Measurements from ENCODE around the gene TMEM238.

TMEM238 gene

DNA sequence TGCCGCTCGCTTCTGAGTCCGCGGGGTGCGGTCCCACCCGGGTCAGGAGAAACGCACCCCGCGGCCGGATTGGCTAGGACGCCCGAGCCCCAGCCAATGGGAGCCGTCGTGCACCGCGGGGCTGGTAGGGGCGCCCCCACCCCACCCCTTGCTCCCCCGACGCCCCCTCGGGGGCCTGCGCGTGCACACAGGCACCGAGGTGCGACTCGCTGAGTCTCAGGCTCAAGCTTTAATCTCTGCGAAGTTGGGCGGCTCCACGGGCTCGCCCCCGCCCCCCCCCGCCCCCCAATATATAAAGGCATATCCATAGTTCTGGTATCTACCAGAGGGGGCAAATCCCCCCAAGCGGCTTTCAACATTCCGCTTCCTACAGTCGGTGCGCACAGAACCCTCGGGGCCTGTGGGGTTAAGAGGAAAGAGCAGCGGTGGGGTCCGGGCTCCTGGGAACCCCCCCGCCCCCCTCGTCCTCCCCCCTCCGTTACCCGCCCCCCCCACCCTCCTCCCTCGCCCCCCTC lies 29.3 kb downstream of the TMEM238 start, which contains the start of gene COX6B2:
Gene COX6B2, minus strand, starts transcription at position 22 of the 515 bp plus-strand sequence. CDS start 198 bp downstream, outside the sequence.
- DNase-seq: no peak

DNA sequence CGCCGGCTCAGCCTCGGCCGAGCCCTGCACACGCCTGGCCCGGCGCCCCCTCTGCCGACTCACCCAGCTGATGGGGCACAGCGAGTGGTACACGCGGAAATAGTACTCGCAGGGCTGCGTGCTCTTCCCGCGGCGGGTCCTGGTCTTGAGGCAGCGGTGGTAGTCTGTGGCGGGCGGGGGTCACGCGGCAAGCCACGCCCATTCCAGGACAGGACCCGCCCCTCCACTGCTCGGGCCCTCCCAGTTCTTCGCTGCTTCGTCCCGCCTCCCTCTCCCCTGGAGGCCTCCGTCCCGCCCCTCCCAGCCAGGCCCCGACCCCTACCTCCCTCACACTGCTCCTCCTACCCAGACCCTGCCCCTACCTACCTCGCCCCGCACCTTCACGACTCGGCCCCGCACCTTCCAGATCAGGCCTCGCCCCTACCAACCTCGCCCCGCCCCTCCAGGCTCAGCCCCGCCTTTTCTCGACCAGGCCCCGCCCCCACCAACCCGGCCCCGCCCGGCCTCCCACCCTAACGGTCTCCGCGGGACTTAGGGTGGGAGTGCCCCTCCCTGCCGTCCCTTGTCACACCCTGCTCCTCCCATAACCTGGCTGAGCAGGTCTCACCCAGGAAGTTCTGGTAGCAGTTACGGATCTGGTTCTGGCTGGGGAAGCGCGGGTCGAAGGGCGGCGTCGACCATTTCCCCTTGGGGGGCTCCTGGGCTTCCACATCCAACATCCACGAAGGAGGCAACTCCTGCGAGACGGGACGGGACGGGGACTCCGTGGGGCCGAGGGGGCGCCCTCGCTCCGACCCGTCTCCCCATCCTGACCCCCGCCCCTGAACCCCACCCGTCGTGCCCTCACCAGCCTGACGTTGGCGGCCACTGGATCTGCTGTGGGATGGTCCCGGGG lies 30.0 kb downstream of the TMEM238 start:
- no peak for DNase-seq

DNA sequence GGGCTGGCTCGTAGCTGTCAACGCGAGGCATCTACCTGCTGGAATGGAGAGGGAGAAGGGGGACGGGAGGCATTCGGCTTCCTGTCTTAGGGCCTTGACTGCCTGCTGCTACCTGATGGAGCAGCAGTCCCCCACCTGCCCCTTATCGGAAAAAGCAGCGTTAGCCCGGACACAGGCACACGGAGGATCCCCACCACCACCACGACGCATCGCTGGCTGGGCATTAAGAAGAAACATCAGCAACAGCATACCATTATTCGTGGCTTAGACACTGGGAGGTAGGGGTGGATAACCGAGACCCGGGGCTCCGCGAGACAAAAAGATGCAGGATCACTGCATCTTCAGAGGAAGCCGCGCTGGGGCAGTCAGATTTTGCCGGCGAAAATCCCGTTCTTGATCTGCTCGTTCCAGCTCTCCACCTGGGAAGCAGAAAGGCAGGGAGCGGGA lies 30.7 kb downstream of the TMEM238 start:
- DNase-seq: no peak

DNA sequence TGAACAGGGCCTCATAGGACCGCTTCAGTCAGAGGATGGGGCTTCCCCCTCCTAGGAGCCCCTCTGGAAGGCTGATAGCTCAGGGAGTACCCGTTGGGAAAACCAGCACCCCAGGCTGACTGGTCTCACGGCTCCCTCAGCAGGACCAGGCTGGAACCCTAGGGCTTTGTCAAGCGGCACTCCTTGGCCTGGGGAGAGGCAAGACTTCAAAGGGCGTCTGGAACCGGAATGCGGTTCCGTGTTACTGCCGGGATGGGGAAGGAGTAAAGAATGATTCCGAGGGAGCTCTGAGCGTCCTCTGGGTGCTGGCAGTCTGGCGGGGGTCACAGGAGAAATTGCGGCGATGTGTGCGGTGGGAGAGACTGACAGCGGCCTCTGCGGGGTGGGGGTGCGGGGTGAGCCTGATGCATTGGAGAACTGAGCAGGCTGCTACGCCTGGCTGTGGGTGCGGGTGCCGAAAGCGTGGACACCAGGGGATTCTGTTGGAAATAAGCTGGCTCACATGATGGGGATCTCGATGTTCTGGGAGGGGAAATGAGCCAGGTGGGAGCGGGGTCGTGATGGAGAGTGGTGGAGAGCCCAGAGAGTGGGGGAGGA lies 31.4 kb downstream of the TMEM238 start:
- no peak for DNase-seq

DNA sequence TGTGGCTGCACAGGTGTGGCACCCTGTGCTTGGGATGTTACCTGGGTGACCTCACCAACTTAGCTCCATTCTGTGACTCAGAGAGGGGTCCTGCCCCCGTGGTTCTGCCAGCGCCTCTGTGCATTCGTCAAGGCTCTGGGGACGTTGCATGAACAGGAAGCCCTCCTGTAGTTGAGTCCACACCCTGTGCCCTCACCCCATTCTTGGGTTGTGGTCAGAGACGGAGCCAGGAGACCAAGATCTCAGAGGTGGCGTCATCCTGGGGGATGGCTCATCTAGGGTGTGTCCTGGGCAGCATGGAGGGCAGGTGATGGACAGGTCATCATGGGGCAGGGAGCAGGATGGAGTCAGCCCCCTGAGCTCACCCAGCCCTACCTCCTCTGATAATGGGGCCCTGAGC lies 32.1 kb downstream of the TMEM238 start:
- DNase-seq: no peak

DNA sequence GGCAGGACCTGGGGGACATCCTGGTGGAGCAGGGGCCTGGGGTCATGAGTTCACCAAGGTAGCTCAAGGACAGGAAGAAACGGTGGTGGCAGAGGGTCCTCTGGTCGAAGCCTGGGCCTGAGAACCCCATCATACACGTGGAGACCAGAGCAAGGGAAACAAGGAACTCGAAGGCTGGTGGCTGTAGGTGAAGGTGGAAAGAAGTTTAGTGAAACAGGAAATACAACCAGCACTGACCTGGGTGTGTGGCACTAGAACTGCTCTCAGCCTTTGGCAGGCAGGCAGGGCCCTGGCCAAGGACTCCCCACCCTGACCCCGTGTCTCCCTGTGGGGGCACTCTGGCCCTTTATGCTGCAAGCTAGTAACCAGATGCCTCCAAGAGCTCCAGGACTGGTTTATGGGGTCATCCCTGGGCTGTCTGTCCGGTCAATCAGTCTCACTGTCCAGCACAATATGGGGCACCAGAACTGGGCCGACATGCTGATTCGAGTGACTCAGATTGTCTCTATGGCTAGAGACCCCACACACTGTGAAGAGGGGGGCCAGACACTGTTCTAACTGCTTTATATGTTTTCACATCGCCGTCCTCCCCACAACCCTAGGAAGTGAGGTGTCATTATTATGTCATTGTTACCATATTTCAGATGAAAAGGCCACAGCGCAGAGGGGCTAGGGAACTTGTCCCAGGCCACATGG lies 33.3 kb downstream of the TMEM238 start:
- no peak for DNase-seq

DNA sequence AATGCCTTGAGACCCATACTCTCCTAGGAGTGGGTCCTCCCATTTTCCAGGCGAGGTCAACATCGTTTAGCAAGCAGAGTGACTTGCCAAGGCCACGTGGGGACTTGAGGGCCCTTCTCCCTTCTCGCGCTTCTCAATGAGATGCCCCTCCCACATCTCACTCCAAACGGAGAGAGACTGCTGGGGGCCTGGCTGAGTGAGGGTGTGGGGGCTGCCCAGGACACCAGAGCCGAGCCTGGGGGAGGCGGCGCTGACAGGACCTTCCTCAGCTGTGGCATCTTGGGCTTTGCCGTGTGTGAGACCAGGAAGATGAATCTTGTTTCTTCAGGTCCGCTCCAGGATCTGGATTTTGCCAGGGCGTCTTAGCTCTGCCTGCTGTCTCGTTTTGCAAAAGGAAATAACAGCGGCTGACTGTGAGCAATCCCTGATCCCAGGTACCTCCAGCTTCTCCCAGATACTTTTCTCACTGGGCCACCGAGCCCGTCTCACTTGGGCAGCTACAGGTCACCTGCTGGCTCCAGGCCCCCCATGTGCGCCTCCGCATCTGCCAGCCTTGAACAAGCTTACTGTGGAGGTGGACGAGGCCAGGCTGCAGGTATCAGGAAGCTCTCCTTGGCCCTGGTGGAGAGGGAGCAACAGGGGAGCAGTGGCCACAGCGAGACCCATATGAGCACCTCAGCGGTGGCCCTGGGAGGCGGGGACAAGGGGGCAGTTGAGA lies 35.6 kb downstream of the TMEM238 start:
- DNase-seq: no peak

DNA sequence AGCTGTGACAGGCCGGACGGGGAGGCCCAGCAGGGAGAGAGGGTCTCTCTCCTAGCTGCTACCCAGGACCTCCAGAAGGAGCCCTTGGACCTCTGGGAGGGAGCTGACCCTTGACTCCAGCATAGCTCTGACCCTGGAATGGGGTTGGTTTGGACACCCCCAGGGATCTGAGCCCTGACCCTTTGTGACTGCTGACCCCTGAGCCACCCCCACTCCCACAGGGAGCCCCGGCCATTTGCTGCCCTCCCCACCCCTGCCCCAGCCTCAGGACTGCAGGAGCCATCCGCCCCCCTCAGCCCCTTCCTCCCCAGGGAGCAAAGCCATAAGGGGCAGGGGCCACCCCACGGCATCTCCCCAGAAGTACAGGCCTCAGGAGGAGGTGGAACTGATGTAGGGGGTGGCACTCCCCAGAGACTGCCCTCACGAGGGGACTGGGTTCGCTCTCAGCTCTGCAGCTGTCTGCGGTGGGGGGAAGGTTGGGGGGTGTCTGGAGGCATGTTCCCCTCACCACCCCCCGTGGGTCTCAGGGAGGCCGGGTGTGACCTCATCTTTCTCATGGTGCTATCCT lies 36.6 kb downstream of the TMEM238 start:
- DNase-seq: no peak

DNA sequence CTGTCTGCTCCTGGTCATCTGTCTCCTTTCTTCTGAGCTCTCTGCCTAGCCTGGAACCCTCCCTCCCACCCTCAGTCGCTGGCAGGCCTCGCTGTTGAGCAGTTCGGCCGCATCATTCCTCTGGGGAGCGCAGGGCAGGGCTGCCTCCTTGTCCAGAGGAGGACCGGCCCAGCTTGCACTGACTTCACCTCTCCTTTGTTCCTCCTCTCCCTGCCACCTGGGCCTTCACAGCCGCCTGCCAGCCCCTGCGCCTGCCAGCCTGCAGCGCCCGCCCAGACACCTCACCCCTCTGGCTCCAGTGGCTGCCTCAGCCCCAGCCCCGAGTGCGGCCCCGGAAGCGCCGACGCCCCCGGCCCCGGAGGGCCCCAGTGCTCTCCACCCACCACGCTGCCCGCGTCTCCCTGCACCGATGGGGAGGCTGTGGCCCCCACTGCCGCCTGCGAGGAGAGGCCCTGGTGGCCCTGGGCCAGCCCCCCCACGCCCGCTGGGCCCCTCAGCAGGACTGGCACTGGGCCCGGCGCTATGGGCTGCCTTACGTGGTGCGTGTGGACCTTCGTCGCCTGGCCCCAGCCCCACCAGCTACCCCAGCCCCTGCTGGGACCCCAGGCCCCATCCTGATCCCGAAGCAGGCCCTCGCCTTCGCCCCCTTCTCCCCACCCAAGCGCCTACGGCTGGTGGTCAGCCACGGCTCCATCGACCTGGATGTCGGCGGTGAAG lies 37.2 kb downstream of the TMEM238 start:
- DNase-seq: no peak

DNA sequence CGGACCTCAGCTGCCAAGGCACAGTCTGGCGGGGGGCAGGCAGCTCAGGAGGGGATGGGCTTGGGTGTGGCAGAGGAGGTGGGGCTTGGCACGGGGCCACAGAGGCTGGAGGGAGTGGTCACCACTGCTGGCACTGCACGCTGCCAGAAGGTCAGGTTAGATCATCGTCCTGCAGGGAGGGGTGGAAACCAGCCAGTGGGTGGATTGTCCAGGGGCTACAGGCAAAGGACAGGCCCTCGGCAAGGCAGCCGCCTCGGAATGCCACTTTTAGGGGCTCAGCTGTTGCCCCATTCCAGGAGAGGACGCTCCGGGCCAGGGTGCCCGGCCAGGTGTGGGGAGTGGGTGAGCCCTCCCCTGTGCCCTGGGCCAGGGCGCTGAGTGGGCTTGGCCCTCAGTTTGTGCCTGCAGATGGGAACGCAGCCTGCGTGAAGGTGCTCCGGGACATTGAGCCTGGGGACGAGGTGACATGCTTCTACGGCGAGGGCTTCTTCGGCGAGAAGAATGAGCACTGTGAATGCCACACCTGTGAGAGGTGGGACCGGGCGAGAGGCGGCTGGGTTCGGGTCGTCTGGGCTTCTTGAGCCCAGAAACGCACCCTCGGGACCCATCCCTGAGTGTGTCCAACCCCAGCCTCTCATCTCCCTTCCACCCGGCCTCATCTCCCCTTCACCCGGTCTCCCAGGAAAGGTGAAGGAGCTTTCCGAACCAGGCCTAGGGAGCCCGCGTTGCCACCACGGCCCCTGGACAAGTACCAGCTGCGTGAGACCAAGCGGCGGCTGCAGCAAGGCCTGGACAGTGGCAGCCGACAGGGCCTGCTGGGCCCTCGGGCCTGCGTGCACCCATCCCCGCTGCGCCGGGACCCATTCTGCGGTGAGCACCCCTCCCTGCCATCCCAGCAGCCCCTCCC lies 38.0 kb downstream of the TMEM238 start:
- no peak for DNase-seq

DNA sequence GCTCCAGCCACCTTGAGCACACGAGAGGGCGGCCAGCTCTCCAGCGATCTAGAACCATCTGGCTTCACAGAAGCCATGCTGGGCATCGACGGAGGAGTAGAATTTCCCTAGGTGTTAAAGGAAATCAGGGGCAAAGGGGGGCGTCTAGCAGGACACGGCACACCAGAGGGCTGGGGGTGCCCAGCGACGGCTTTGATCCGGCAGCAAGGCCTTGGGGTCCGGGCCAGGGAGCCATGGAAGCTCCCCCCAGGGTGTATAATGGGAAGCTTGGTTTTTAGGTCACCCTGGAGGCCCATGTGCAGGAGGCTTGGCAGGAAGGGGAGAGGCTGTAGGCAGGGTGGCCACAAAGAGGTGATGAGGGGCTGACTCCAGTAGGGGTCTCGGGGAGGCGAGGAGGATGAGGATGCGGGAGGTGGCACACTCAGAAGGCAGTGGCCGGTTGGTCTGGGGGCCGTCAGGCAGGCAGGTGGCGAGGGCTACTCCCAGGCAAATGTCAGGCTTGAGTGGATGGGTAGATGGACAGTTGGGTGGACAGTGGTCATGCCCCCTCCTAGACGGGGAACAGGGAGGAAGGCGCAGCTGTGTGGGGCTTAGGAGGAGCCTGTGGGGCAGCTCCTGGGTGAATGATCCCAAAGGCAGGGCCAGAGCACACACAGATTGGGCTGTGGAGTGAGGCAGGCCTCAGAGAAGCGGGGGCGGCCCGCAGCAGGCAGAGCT lies 38.8 kb downstream of the TMEM238 start:
- DNase-seq: no peak

DNA sequence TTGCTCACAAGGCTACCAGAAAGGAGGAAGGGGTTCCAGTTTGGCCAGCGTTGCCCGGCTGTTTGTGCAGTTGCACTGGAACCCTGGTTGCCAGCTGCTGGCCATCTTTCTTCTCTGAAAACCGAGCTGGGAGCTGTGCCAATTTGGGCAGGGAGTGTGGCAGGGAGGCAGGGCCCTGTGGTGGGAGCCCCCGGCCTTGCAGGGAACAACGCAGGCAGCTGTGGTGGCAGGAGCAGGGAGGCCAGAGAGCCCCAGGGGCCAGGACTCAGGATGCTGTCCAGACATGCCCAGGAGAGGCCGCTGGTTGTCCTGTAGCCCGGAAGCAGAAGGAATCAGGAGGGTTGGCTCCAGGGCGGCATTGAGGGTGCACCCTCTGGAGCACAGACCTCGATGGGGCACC lies 39.6 kb downstream of the TMEM238 start:
- peak; percentile 49 to 70 for DNase-seq

DNA sequence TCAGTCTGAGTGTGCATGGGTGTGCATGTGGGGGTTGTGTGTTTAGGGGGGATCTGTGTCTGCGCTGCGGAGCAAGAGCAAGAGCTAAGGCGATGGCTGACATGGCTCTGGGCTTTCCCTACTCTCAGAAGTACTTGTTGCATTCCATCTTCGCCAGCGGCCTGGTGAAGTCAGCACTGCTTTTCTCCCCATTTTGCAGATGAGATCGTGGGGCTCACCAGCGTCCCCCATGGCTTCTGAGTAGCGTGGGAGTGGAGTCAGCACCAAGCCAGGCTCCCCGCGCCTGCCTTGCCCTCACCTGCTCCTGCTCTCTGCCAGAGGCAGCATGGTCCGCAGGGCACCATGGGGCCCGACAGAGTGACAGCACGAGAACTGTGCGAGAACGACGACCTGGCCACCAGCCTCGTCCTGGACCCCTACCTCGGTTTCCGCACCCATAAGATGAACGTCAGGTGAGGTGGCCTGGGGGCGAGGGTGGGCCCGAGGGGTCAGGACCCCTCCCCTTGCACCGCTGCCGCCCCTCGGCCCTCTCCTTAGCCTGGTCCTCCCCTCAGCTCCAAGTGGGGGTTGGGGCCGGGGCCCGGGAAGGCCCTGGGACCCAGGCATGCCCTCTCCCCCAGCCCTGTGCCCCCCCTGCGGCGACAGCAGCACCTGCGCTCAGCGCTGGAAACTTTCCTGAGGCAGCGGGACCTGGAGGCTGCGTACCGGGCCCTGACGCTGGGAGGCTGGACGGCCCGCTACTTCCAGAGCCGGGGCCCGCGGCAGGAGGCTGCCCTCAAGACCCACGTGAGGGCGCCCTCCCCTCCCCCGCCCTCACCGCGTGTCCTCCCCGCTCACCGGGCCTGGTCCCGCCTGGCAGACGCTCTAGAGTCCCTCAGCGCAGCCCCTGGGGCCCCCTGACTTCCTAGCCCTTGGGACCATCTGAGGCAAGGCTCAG lies 42.2 kb downstream of the TMEM238 start:
- DNase-seq: no peak

DNA sequence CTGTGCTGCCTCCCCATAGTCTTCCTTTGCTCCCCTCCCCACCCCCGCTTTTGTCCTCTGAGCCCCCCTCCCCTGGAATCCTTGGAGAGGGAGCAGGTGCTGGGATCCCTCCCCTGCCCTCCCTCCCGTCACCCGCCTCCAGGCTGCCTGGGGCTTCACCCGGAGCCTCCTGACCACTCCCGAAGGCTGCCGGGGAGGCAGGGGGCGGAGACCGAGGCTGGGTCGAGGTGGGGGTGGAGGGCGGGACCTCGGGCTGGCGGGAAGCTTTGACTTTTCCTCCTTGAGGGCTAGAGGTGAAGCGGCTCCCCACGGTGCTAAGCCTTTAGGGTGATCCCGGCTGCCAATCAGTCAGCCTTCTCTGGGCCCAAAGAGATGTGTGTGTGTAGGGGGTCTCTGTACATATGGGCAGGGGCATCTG lies 42.9 kb downstream of the TMEM238 start:
- peak; percentile 76 to 84 for DNase-seq

DNA sequence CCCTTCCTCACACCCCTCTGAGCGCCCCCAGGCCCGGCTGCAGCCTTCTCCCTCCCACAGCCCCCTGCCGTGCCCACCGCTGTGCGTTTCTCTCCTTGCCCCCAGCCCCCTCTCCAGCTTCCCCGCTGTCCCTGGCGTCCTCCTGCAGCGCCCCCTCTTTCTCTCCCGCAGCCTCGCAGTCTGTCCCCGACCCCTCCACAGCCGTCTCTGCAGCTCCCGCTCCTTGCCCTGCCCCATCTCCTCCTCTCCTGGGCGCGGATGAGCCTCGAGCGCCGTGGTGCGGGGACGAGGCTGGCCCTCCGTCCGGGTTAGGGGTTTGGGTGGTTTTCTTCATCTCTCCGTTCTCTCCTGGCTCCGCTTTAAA lies 43.3 kb downstream of the TMEM238 start:
- DNase-seq: peak in 1 of 2 experiments; percentile 53

DNA sequence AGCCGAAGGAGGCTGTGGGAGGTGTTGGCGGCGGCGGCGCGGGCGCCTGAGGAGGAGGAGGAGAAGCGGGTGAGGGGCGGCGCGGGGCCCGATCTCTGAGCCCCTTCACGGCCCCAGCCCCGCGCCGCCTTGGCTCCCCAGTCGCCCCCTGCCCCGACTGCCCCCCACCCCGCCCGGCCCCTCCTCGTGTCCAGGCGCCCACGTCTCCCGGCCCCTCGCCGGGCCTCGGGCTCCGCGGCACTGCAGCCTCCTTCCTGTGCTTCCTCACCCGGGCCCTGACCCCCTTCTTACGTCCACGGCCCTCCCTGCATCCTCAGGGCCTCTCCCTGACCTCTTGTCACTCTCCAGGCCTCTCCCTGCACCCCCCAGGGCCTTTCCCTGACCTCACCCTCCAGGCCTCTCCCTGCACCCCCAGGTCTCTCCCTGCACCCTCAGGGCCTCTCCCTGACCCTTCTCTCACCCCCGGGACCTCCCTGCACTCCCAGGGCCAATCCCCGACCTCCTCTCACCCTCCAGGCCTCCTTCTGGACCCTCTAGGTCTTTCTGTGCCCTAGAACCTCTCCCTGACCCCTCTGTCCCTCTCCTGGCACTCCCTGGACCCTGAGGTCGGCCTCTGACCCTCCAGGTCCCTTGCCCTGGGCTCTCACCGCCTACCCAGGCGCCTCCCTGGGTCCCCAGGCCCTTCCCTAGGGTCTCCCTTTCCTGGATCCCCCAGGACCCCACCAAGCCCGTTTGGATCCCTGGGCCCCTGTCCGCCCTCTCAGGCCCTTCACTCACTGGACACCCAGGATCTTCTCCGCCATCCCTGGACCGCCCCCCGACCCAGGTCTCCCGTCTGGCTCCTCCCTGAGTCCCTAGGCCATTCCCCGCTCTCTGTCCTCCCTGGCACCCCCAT lies 44.0 kb downstream of the TMEM238 start:
- no peak for DNase-seq

DNA sequence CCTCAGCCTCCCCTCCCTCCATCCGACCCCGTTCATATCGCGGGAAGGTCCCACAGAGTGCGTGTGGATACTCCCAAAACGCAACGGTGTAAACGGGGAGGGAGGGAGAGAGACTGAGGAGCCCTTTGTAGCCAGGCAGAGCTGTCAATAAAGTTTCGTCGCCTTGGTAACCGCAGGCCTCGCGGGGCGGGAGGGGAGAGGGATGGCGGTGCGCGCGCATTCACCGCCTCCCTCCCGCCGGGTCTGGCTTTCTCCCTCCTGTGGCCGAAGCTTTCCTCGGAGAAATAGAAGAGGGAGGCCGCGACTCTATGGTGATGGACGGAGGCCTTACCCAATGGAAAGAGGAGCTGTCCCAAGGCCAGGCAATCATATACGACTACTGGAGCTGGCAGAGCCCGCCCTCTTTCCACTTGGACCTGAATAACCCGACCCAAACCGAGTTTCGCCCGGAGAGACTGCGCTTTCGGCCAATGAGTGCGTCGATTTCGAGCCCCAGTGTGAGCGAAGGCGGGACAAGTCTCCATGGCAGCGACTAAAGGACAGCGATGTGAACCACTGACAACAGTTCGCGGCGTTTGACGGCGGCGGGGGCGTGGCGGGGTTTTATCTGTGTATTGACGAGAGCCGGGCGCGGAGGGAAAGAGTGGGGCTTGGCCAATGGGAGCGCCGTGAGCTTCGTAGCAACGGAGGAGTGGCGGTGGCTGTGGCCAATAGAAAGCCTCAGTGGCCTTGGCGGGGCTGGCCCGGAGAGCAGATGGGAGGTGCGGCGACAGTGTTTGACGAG lies 44.8 kb downstream of the TMEM238 start, which contains the start of gene KMT5C:
Gene KMT5C, plus strand, starts transcription at position 772 of the 784 bp plus-strand sequence. CDS start 2,061 bp downstream, outside the sequence.
- peak; percentile 100 for DNase-seq
